IMR-90 (cell line): ENCODE data around the gene SLC46A1. TPM values are rescaled to one million over a fixed set of nuclear protein-coding genes. Genes with fewer than 3 reads are reported as not detected.

ENCODE experiments used
- ATAC-seq: fragments of 200-7000 bp; cut with Tn5 transposase; 2 replicates; pipeline ENCODE4 v1.9.1; 2020; ENCODE audit warnings: low read depth, mild to moderate bottlenecking, moderate library complexity
- BruUV-seq: library from RNA; stranded (reverse); fragments of 400-500 nt; replicated peaks from 2 replicates; lab custom pipeline; 2021; lab: Mats Ljungman, UMichigan
- CTCF ChIA-PET: fragments of 300-600 bp; formaldehyde crosslinking; extraction: SDS; loops from one replicate; lab custom pipeline; 2021; ENCODE audit warnings: antibody characterized with exemption; lab: Yijun Ruan, JAX
- POLR2A ChIA-PET: fragments of 300-600 bp; sonication (Branson Sonifier 250); formaldehyde crosslinking; loops from one replicate; lab custom pipeline; 2022; ENCODE audit warnings: antibody characterized with exemption; ENCODE audit not compliant: unreplicated experiment; lab: Charles Lee
- DNase-seq: peaks from one replicate; pipeline ENCODE4 v3.0.0; 2013
- H2AFZ ChIP-seq: replicated peaks from 2 replicates; pipeline ENCODE3; 2013; ENCODE audit warnings: low read length, mild to moderate bottlenecking; ENCODE audit not compliant: poor library complexity
- H2AK5ac ChIP-seq: 2 replicates; pipeline ENCODE4 v1.6.1; 2013; ENCODE audit warnings: low read depth, low read length, inconsistent platforms
- H2AK9ac ChIP-seq: replicated peaks from 2 replicates; pipeline ENCODE3; 2013; ENCODE audit warnings: mild to moderate bottlenecking, low read depth, low read length, moderate library complexity; ENCODE audit not compliant: poor library complexity
- H2BK120ac ChIP-seq: 2 replicates; pipeline ENCODE4 v1.6.1; 2013; ENCODE audit warnings: low read depth, low read length, inconsistent platforms
- H2BK15ac ChIP-seq: 3 replicates; pipeline ENCODE4 v1.6.1; 2013; ENCODE audit warnings: low read depth, low read length, inconsistent platforms
- H2BK20ac ChIP-seq: 2 replicates; pipeline ENCODE4 v1.6.1; 2013; ENCODE audit warnings: low read depth, mild to moderate bottlenecking, inconsistent platforms, low read length, moderate library complexity
- H2BK5ac ChIP-seq: 2 replicates; pipeline ENCODE4 v1.6.1; 2013; ENCODE audit warnings: mild to moderate bottlenecking, low read depth, low read length, inconsistent platforms; ENCODE audit not compliant: poor library complexity, severe bottlenecking
- H3K14ac ChIP-seq: replicated peaks from 2 replicates; pipeline ENCODE4 v1.6.1; 2013; ENCODE audit warnings: low read depth, low read length, inconsistent platforms
- H3K18ac ChIP-seq: 2 replicates; pipeline ENCODE4 v1.6.1; 2013; ENCODE audit warnings: low read depth, low read length, control low read depth
- H3K23ac ChIP-seq: 2 replicates; pipeline ENCODE4 v1.6.1; 2013; ENCODE audit warnings: low read depth, low read length, inconsistent platforms
- H3K27ac ChIP-seq: 2 replicates; pipeline ENCODE4 v1.5.1; 2013; ENCODE audit warnings: mild to moderate bottlenecking, control low read depth, low read length; ENCODE audit not compliant: insufficient read depth
- H3K27me3 ChIP-seq: 2 replicates; pipeline ENCODE4 v1.6.1; 2013; ENCODE audit warnings: low read length; ENCODE audit not compliant: control insufficient read depth, insufficient read depth
- H3K36me3 ChIP-seq: 2 replicates; pipeline ENCODE4 v1.6.1; 2013; ENCODE audit warnings: low read length, mixed read lengths; ENCODE audit not compliant: control insufficient read depth, insufficient read depth
- H3K4ac ChIP-seq: 2 replicates; pipeline ENCODE4 v1.6.1; 2013; ENCODE audit warnings: low read depth, low read length, inconsistent platforms
- H3K4me1 ChIP-seq: 2 replicates; pipeline ENCODE4 v1.6.1; 2013; ENCODE audit warnings: low read length, mixed read lengths; ENCODE audit not compliant: control insufficient read depth, insufficient read depth
- H3K4me2 ChIP-seq: 2 replicates; pipeline ENCODE4 v1.6.1; 2013; ENCODE audit warnings: low read depth, mild to moderate bottlenecking, control low read depth, low read length, moderate library complexity
- H3K4me3 ChIP-seq: 2 replicates; pipeline ENCODE4 v1.5.1; 2013; ENCODE audit warnings: low read depth, mild to moderate bottlenecking, control low read depth, low read length, moderate library complexity; ENCODE audit not compliant: insufficient read depth
- H3K56ac ChIP-seq: 2 replicates; pipeline ENCODE4 v1.6.1; 2013; ENCODE audit warnings: low read length, inconsistent platforms; ENCODE audit not compliant: insufficient read depth; ENCODE audit errors: extremely low read depth
- H3K79me1 ChIP-seq, 2 experiments: 2 replicates each; pipeline ENCODE4 v1.6.1; 2013; ENCODE audit warnings: low read length in 2 of 2, inconsistent platforms in 1 of 2, low read depth in 1 of 2
- H3K9ac ChIP-seq: 2 replicates; pipeline ENCODE4 v1.6.1; 2013; ENCODE audit warnings: low read depth, low read length, control low read depth
- H3K9me1 ChIP-seq: 2 replicates; pipeline ENCODE4 v1.6.1; 2013; ENCODE audit warnings: low read length, inconsistent platforms; ENCODE audit not compliant: insufficient read depth
- H3K9me3 ChIP-seq: 2 replicates; pipeline ENCODE4 v1.6.1; 2013; ENCODE audit warnings: low read length; ENCODE audit not compliant: control insufficient read depth, insufficient read depth
- H4K20me1 ChIP-seq: 2 replicates; pipeline ENCODE4 v1.6.1; 2013; ENCODE audit warnings: low read length, inconsistent platforms; ENCODE audit not compliant: insufficient read depth
- H4K5ac ChIP-seq: 2 replicates; pipeline ENCODE4 v1.6.1; 2013; ENCODE audit warnings: mild to moderate bottlenecking, low read depth, low read length, control low read depth
- H4K8ac ChIP-seq, 2 experiments: 2 replicates each; pipeline ENCODE4 v1.6.1; 2013; ENCODE audit warnings: low read depth in 2 of 2, low read length in 2 of 2, control low read depth in 1 of 2, inconsistent platforms in 1 of 2
- H4K91ac ChIP-seq: 2 replicates; pipeline ENCODE4 v1.6.1; 2013; ENCODE audit warnings: low read depth, low read length, inconsistent platforms; ENCODE audit not compliant: insufficient read depth
- BHLHE40 ChIP-seq: fragments of 150-350 bp; IDR thresholded peaks from 2 replicates; pipeline ENCODE4 v1.6.1; 2016; ENCODE audit warnings: mild to moderate bottlenecking, low read depth, low read length
- CEBPB ChIP-seq: IDR thresholded peaks from 2 replicates; pipeline ENCODE4 v1.6.1; 2012; ENCODE audit warnings: low read depth, low read length, improper control_type of control experiment
- CTCF ChIP-seq: conservative IDR thresholded peaks from 2 replicates; pipeline ENCODE4 v1.5.1; 2012; ENCODE audit warnings: mild to moderate bottlenecking, low read depth, low read length, improper control_type of control experiment
- ELK1 ChIP-seq: fragments of 150-350 bp; IDR thresholded peaks from 2 replicates; pipeline ENCODE4 v1.6.1; 2016; ENCODE audit warnings: low read depth, mild to moderate bottlenecking, low read length, moderate library complexity, borderline replicate concordance
- FOS ChIP-seq: fragments of 150-350 bp; IDR thresholded peaks from 2 replicates; pipeline ENCODE4 v1.6.1; 2016; ENCODE audit warnings: low read depth, low read length
- MAFK ChIP-seq: IDR thresholded peaks from 2 replicates; pipeline ENCODE4 v1.6.1; 2012; ENCODE audit warnings: low read depth, low read length, improper control_type of control experiment
- MAZ ChIP-seq: IDR thresholded peaks from 2 replicates; pipeline ENCODE4 v1.6.1; 2012; ENCODE audit warnings: low read depth, mild to moderate bottlenecking, low read length, improper control_type of control experiment, moderate library complexity, borderline replicate concordance
- NFE2L2 ChIP-seq: fragments of 150-350 bp; IDR thresholded peaks from 2 replicates; pipeline ENCODE4 v1.6.1; 2016; ENCODE audit warnings: low read depth, mild to moderate bottlenecking, low read length
- RAD21 ChIP-seq: IDR thresholded peaks from 2 replicates; pipeline ENCODE4 v1.6.1; 2012; ENCODE audit warnings: low read length, improper control_type of control experiment
- RCOR1 ChIP-seq: IDR thresholded peaks from 2 replicates; pipeline ENCODE4 v1.6.1; 2012; ENCODE audit warnings: mild to moderate bottlenecking, low read length, improper control_type of control experiment; ENCODE audit not compliant: insufficient replicate concordance
- RFX5 ChIP-seq: IDR thresholded peaks from 2 replicates; pipeline ENCODE4 v1.8.0; 2012; ENCODE audit warnings: low read depth, mild to moderate bottlenecking, low read length, moderate library complexity
- SMC3 ChIP-seq: fragments of 150-350 bp; IDR thresholded peaks from 2 replicates; pipeline ENCODE4 v1.6.1; 2016; ENCODE audit warnings: low read depth, mild to moderate bottlenecking, antibody characterized with exemption, low read length, moderate library complexity
- WGBS, 2 experiments: methylation state at CpG; one replicate each; pipeline versions ENCODE4 v1.1.5 to v1.1.7; 2013; ENCODE audit warnings: missing lambda C conversion rate in 2 of 2; ENCODE audit not compliant: insufficient read length in 1 of 2; ENCODE audit errors: extremely low coverage in 2 of 2; 5-methylcytosine and 5-hydroxymethylcytosine counted together
- dilution Hi-C: fragments of 300-500 bp; cut with HindIII; formaldehyde crosslinking; loops from one replicate; pipeline ENCODE4 v1.14.3; 2018; ENCODE audit warnings: low sequenced_read_pairs; ENCODE audit not compliant: unreplicated experiment
- in situ Hi-C: fragments of 300-500 bp; cut with MboI; formaldehyde crosslinking; loops from 3 replicates; pipeline ENCODE4 v1.14.3; 2019; ENCODE audit warnings: low sequenced_read_pairs, inconsistent platforms, mixed read lengths
- intact Hi-C: fragments of 100-400 bp; cut with micrococcal nuclease; formaldehyde crosslinking; loops from 2 replicates; pipeline ENCODE4 v1.10.0; 2022
- polyA plus RNA-seq, 3 experiments: library from polyadenylated mRNA; depleted of rRNA; stranded (reverse); fragments of >200 nt; gene quantifications; 2 replicates each; pipeline ENCODE4 v1.2.3, GENCODE V29; 2012; ENCODE audit warnings: low replicate concordance in 1 of 3
- total RNA-seq: library from RNA; depleted of rRNA; stranded (reverse); fragments of >200 nt; gene quantifications from 2 replicates; pipeline ENCODE4 v1.2.3, GENCODE V29; 2012

Gene SLC46A1
- total and polyA plus RNA-seq, 2 of the 4 experiments (the other 2 are of a cell fraction) = 2.7 to 3.9 TPM

- no peak for TF ChIP-seq BHLHE40
- TF ChIP-seq NFE2L2 = no peak
- TF ChIP-seq RCOR1 = no peak
- TF ChIP-seq FOS = no peak
- TF ChIP-seq MAFK = no peak
- TF ChIP-seq ELK1 = no peak
- TF ChIP-seq RFX5 = no peak
- TF ChIP-seq MAZ = no peak
- TF ChIP-seq RAD21 = no peak
- TF ChIP-seq CTCF = no peak
- TF ChIP-seq CEBPB = no peak
- TF ChIP-seq SMC3 = no peak
- Histone ChIP-seq H3K18ac (no peak overlapping the region), H3K4me1 (peaks cover 4% of the 10 kb centered on the region; the same call in 1 of the 2 replicates), H2AK9ac (no peak overlapping the region), H3K4me2 (no peak overlapping the region), H2BK5ac (no peak overlapping the region), H3K4me3 (no peak overlapping the region), H3K56ac (no peak overlapping the region), H3K27ac (no peak overlapping the region), H2AFZ (no peak overlapping the region), H3K36me3 (peaks cover 19% of the 10 kb centered on the region), H4K8ac (no peak overlapping the region), H4K20me1 (peaks cover 4% of the 10 kb centered on the region; the same call in 1 of the 2 replicates), H3K27me3 (no peaks in the 10 kb centered on the region), H2AK5ac (no peak overlapping the region), H3K9me3 (no peaks in the 10 kb centered on the region), H3K14ac (no peak overlapping the region), H3K9ac (no peak overlapping the region), H4K5ac (no peak overlapping the region), H3K23ac (no peak overlapping the region), H4K91ac (no peak overlapping the region), H3K79me1 (no peaks in the 10 kb centered on the region; a peak in 1 of 4 replicates), H2BK120ac (no peak overlapping the region), H2BK15ac (no peak overlapping the region), H2BK20ac (no peak overlapping the region), H3K4ac (no peak overlapping the region), H3K9me1 (peaks cover 8% of the 10 kb centered on the region; the same call in 1 of the 2 replicates)
- WGBS, 2 experiments = no CpG with 5 or more reads among the region's 3 CpGs
- ChIA-PET CTCF (no interaction called here), POLR2A (no interaction called here)
- in situ Hi-C loops (no loop called here), intact Hi-C loops (no loop called here), dilution Hi-C loops (no loop called here)
- DNase-seq (no peak), ATAC-seq (no peak)
- BruUV-seq = no TSS peak
Observed at GRCh38 chr17:28365487-28365886, 40.5 kb downstream of the SLC46A1 start.
